Ascending aorta (tissue), 2 donors: ENCODE measurements around the gene TRANK1. TPM values are rescaled to one million over a fixed set of nuclear protein-coding genes. Genes with fewer than 3 reads are reported as not detected.

Source experiments
- DNase-seq, 2 donors: peaks; one replicate each; pipeline ENCODE4 v3.0.0-alpha.2; 2019; ENCODE audit warnings: low spot score in 2 of 2
- H3K27ac ChIP-seq, 2 donors: fragments of 200-600 bp; sonication (generic); one replicate each; pipeline ENCODE4 v1.5.1; 2016 to 2017; ENCODE audit warnings: mild to moderate bottlenecking in 1 of 2
- H3K27me3 ChIP-seq: fragments of 200-600 bp; sonication (generic); one replicate; pipeline ENCODE4 v1.5.1; 2017
- H3K36me3 ChIP-seq, 2 donors: fragments of 200-600 bp; sonication (generic); one replicate each; pipeline ENCODE4 v1.5.1; 2016
- H3K4me1 ChIP-seq, 2 donors: fragments of 200-600 bp; sonication (generic); one replicate each; pipeline ENCODE4 v1.5.1; 2016 to 2017; ENCODE audit warnings: mild to moderate bottlenecking in 1 of 2
- H3K4me3 ChIP-seq, 2 donors: fragments of 200-600 bp; sonication (generic); one replicate each; pipeline ENCODE4 v1.5.1; 2016 to 2017; ENCODE audit warnings: mild to moderate bottlenecking in 1 of 2
- H3K9me3 ChIP-seq, 2 donors: fragments of 200-600 bp; sonication (generic); one replicate each; pipeline ENCODE4 v1.5.1; 2016
- CTCF ChIP-seq, 3 experiments: fragments of 200-600 bp in 2 of 3; fragments of 450-650 bp in 1 of 3; sonication (generic) in 2 of 3; IDR thresholded peaks; one replicate each; pipeline ENCODE4 v1.5.1; 2016 to 2019; ENCODE audit warnings: antibody characterized with exemption in 3 of 3, mild to moderate bottlenecking in 1 of 3, moderate library complexity in 1 of 3
- intact Hi-C: fragments of 100-400 bp; cut with DNase I; formaldehyde crosslinking; loops from one replicate; pipeline ENCODE4 v1.15.1; 2023
- total RNA-seq: library from RNA; depleted of rRNA; stranded (reverse); fragments of >200 nt; gene quantifications from one replicate; pipeline ENCODE4 v1.1.0, GENCODE V29; 2016

TRANK1 gene
- total RNA-seq, 1 donor from 2014 or later: 14.8 TPM

GRCh38 chr3:36909181-36909580 lies 35.7 kb downstream of the TRANK1 start:
- no peak for DNase-seq
- H3K36me3 ChIP-seq: no peaks in the 10 kb centered on the region
- H3K27ac ChIP-seq: peak overlapping the region in 1 of 2 donors; percentile 55
- no peaks in the 10 kb centered on the region for H3K27me3 ChIP-seq
- no peak overlapping the region for H3K4me3 ChIP-seq
- peaks cover 0 to 4% of the 10 kb centered on the region in 2 donors for H3K4me1 ChIP-seq
- intact Hi-C loops: loop anchor here (5.0 kb wide), 1 partner anchor 48 kb away; no protein-coding TSS in a partner anchor
- no peaks in the 10 kb centered on the region for H3K9me3 ChIP-seq
- TF ChIP-seq CTCF (IDR thresholded peaks at IDR 0.05): no peak

- peak overlapping the region; percentile 55 to 62 for H3K27ac ChIP-seq
- H3K4me1 ChIP-seq: peaks cover 0 to 4% of the 10 kb centered on the region in 2 donors
- no peak for DNase-seq
- no peak for TF ChIP-seq CTCF (IDR thresholded peaks at IDR 0.05)
- peak overlapping the region; percentile 52 to 61 for H3K4me3 ChIP-seq
- H3K9me3 ChIP-seq: no peaks in the 10 kb centered on the region
- H3K27me3 ChIP-seq: no peaks in the 10 kb centered on the region
- no peaks in the 10 kb centered on the region for H3K36me3 ChIP-seq
- intact Hi-C loops: loop anchor here (5.0 kb wide), 1 partner anchor 49 kb away; no protein-coding TSS in a partner anchor
Measured at GRCh38 chr3:36908647-36909180, 36.1 kb downstream of the TRANK1 start.

GRCh38 chr3:36907911-36908646 lies 36.8 kb downstream of the TRANK1 start:
- H3K4me1 ChIP-seq: peaks cover 0 to 4% of the 10 kb centered on the region in 2 donors
- peak overlapping the region; percentile 52 to 61 for H3K4me3 ChIP-seq
- TF ChIP-seq CTCF (IDR thresholded peaks at IDR 0.05): no peak
- intact Hi-C loops: loop anchor here (5.0 kb wide), 1 partner anchor 49 kb away; no protein-coding TSS in a partner anchor
- peak overlapping the region; percentile 55 to 62 for H3K27ac ChIP-seq
- no peaks in the 10 kb centered on the region for H3K36me3 ChIP-seq
- H3K27me3 ChIP-seq: no peaks in the 10 kb centered on the region
- peak; percentile 22 to 76 for DNase-seq
- H3K9me3 ChIP-seq: no peaks in the 10 kb centered on the region

- H3K27me3 ChIP-seq: no peaks in the 10 kb centered on the region
- no peaks in the 10 kb centered on the region for H3K36me3 ChIP-seq
- no peaks in the 10 kb centered on the region for H3K4me1 ChIP-seq
- no peak overlapping the region for H3K27ac ChIP-seq
- TF ChIP-seq CTCF (IDR thresholded peaks at IDR 0.05): no peak
- no peaks in the 10 kb centered on the region for H3K9me3 ChIP-seq
- intact Hi-C loops: loop anchor here (5.0 kb wide), 1 partner anchor 51 kb away; no protein-coding TSS in a partner anchor
- no peak overlapping the region for H3K4me3 ChIP-seq
- no peak for DNase-seq
Measured at GRCh38 chr3:36906504-36907149, 38.2 kb downstream of the TRANK1 start.

- no peak for DNase-seq
- Histone ChIP-seq H3K27me3 (no peaks in the 10 kb centered on the region), H3K27ac (no peak overlapping the region), H3K4me3 (no peak overlapping the region), H3K36me3 (no peaks in the 10 kb centered on the region), H3K4me1 (no peaks in the 10 kb centered on the region), H3K9me3 (no peaks in the 10 kb centered on the region)
- intact Hi-C loops: loop anchor here (5.0 kb wide), 1 partner anchor 52 kb away; no protein-coding TSS in a partner anchor
- no peak for TF ChIP-seq CTCF (IDR thresholded peaks at IDR 0.05)
Measured at GRCh38 chr3:36905545-36905944, 39.3 kb downstream of the TRANK1 start.
